A673 (cell line): ENCODE measurements around the gene SMU1. TPM values are rescaled to one million over a fixed set of nuclear protein-coding genes. Genes with fewer than 3 reads are reported as not detected.
A peak's percentile ranks its signal among the peaks of the same experiment; 100 is the strongest.

ENCODE experiments used
- BruUV-seq: library from RNA; stranded (reverse); fragments of 400-500 nt; replicated peaks from 2 replicates; lab custom pipeline; 2021; lab: Mats Ljungman, UMichigan
- CTCF ChIA-PET: fragments of 300-600 bp; sonication (Branson Sonifier 250); formaldehyde crosslinking; loops from one replicate; lab custom pipeline; 2022; ENCODE audit warnings: antibody characterized with exemption; lab: Charles Lee
- POLR2A ChIA-PET: fragments of 300-600 bp; sonication (Branson Sonifier 250); formaldehyde crosslinking; loops from one replicate; lab custom pipeline; 2022; ENCODE audit warnings: antibody characterized with exemption; ENCODE audit not compliant: low non-redundant PET; lab: Charles Lee
- DNase-seq: peaks from one replicate; pipeline ENCODE4 v3.0.0-alpha.2; 2015; ENCODE audit warnings: low spot score
- H3K27ac ChIP-seq: fragments of 200-600 bp; sonication (generic); 2 replicates; pipeline ENCODE4 v1.5.1; 2016; ENCODE audit warnings: mixed run types, low read depth, mild to moderate bottlenecking, mixed read lengths, antibody characterized with exemption, low read length; ENCODE audit not compliant: poor library complexity, severe bottlenecking
- H3K27me3 ChIP-seq: fragments of 200-600 bp; sonication (generic); replicated peaks from 2 replicates; pipeline ENCODE4 v1.6.1; 2017; ENCODE audit warnings: mixed run types, low read depth, mild to moderate bottlenecking, mixed read lengths, antibody characterized with exemption, low read length; ENCODE audit not compliant: insufficient read depth, poor library complexity
- H3K36me3 ChIP-seq: fragments of 200-600 bp; sonication (generic); 2 replicates; pipeline ENCODE4 v1.6.1; 2016; ENCODE audit warnings: mixed run types, mild to moderate bottlenecking, mixed read lengths, antibody characterized with exemption, low read length; ENCODE audit not compliant: insufficient read depth, poor library complexity, severe bottlenecking
- H3K4me1 ChIP-seq: fragments of 200-600 bp; sonication (generic); 2 replicates; pipeline ENCODE4 v1.6.1; 2017; ENCODE audit warnings: mixed run types, mild to moderate bottlenecking, mixed read lengths, antibody characterized with exemption, low read length; ENCODE audit not compliant: insufficient read depth, poor library complexity, severe bottlenecking
- H3K4me3 ChIP-seq: fragments of 200-600 bp; sonication (generic); 2 replicates; pipeline ENCODE4 v1.5.1; 2016; ENCODE audit warnings: low read depth, mixed run types, mild to moderate bottlenecking, mixed read lengths, low read length; ENCODE audit not compliant: poor library complexity, severe bottlenecking
- H3K9me3 ChIP-seq: fragments of 200-600 bp; sonication (generic); 2 replicates; pipeline ENCODE4 v1.6.1; 2016; ENCODE audit warnings: mixed run types, low read depth, mild to moderate bottlenecking, mixed read lengths, antibody characterized with exemption, low read length; ENCODE audit not compliant: poor library complexity, severe bottlenecking
- EZH2 ChIP-seq: fragments of 200-600 bp; sonication (generic); IDR thresholded peaks from 2 replicates; pipeline ENCODE4 v1.6.1; 2017; ENCODE audit warnings: borderline replicate concordance, low read depth, mild to moderate bottlenecking, mixed read lengths, antibody characterized with exemption, low read length; ENCODE audit not compliant: poor library complexity, severe bottlenecking
- intact Hi-C: fragments of 100-400 bp; cut with micrococcal nuclease; formaldehyde crosslinking; loops from one replicate; pipeline ENCODE4 v1.10.0; 2022; ENCODE audit not compliant: unreplicated experiment
- total RNA-seq: library from RNA; stranded (reverse); gene quantifications from 2 replicates; pipeline ENCODE4 v1.2.3, GENCODE V29; 2021
- TF ChIP-seq, protein P1 (sequence below): fragments of 300-800, 200-600 bp; sonication (generic); conservative IDR thresholded peaks from 2 replicates; pipeline ENCODE4 v1.5.1; 2017; ENCODE audit warnings: low read depth, mild to moderate bottlenecking, antibody characterized with exemption, low read length, moderate library complexity, mixed read lengths

The SMU1 gene
- total RNA-seq, 1 experiment from 2014 or later: 31.2 TPM

DNA sequence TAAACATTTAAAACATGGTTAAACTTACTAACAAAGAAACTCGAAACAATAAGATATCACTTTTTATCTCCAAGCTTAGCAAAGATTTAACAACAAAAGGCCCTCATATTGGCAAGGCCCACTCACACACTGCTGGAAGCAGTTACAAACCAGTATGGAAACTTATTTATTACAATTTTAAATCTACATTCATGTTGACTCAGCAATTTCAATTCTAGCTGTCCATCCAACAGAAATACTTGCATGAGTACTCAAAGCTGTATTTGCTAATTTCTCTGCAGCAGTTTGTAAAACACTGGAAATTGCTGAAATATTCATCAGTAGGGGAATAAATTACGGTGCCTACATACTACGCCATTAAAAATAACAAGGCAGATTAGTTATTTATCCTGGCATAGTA lies 54.2 kb downstream of the SMU1 start:
- ChIA-PET CTCF (no interaction called here), POLR2A (no interaction called here)
- no TSS peak for BruUV-seq

DNA sequence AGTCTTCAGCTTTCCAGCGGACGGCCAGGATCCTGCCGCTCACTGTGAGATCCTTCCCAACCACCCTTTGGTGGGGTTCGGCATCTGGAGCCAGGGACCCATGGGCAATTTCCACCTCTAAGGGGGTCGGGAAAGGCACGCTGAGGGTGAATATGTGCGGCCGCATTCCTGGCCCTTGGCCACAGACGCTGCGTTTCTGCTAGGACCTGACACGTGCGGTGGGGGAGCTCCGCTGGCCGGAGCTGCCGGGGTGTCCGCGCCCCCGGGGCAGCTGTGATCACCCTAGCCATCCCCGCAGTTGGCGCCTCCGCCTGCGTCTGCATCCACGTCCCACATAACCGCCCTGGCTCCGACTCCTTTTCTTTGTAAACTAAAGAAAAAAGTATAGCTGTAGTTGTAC lies 56.7 kb downstream of the SMU1 start:
- Histone ChIP-seq H3K4me3 (no peak overlapping the region), H3K4me1 (peaks cover 8% of the 10 kb centered on the region), H3K27ac (no peak overlapping the region), H3K9me3 (no peaks in the 10 kb centered on the region), H3K27me3 (no peaks in the 10 kb centered on the region), H3K36me3 (peaks cover 5% of the 10 kb centered on the region)
- CTCF ChIA-PET: no interaction called here
- POLR2A ChIA-PET: no interaction called here
- intact Hi-C loops: no loop called here
- TF ChIP-seq, protein P1, sequence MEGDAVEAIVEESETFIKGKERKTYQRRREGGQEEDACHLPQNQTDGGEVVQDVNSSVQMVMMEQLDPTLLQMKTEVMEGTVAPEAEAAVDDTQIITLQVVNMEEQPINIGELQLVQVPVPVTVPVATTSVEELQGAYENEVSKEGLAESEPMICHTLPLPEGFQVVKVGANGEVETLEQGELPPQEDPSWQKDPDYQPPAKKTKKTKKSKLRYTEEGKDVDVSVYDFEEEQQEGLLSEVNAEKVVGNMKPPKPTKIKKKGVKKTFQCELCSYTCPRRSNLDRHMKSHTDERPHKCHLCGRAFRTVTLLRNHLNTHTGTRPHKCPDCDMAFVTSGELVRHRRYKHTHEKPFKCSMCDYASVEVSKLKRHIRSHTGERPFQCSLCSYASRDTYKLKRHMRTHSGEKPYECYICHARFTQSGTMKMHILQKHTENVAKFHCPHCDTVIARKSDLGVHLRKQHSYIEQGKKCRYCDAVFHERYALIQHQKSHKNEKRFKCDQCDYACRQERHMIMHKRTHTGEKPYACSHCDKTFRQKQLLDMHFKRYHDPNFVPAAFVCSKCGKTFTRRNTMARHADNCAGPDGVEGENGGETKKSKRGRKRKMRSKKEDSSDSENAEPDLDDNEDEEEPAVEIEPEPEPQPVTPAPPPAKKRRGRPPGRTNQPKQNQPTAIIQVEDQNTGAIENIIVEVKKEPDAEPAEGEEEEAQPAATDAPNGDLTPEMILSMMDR: no peak
- no peak for TF ChIP-seq EZH2
- no TSS peak for BruUV-seq
- no peak for DNase-seq

More for the DNA sequence above, 54.2 kb downstream of the SMU1 start:
- H3K36me3 ChIP-seq: peaks cover 16% of the 10 kb centered on the region
- peak overlapping the region; percentile 0 for H3K27ac ChIP-seq
- no peaks in the 10 kb centered on the region for H3K27me3 ChIP-seq
- H3K4me1 ChIP-seq: peaks cover 15% of the 10 kb centered on the region
- no peak for TF ChIP-seq EZH2
- TF ChIP-seq, protein P1: no peak
- no peak overlapping the region for H3K4me3 ChIP-seq
- no peak for DNase-seq
- H3K9me3 ChIP-seq: no peaks in the 10 kb centered on the region
- intact Hi-C loops: no loop called here

- H3K27me3 ChIP-seq: no peaks in the 10 kb centered on the region
- BruUV-seq: no TSS peak
- ChIA-PET POLR2A (no interaction called here), CTCF (no interaction called here)
- peak; percentile 25 for DNase-seq
- no peaks in the 10 kb centered on the region for H3K9me3 ChIP-seq
- TF ChIP-seq EZH2: no peak
- TF ChIP-seq, protein P1: no peak
- no peak overlapping the region for H3K4me3 ChIP-seq
- no peak overlapping the region for H3K27ac ChIP-seq
- peaks cover 5% of the 10 kb centered on the region for H3K36me3 ChIP-seq
- intact Hi-C loops: no loop called here
- peaks cover 4% of the 10 kb centered on the region for H3K4me1 ChIP-seq
Observed at GRCh38 chr9:33017283-33018041, 59.0 kb downstream of the SMU1 start.
